Brain microvascular endothelial cell (primary cell): ENCODE data around the gene SMAD5.

Experiments used
- DNase-seq: peaks from one replicate; pipeline ENCODE4 v3.0.0-alpha.2; 2020
- H3K27ac ChIP-seq: fragments of 250-450 bp; sonication (Bioruptor Pico); 2 replicates; pipeline ENCODE4 v1.5.1; 2020; ENCODE audit warnings: mild to moderate bottlenecking, moderate library complexity
- H3K27me3 ChIP-seq: fragments of 250-450 bp; sonication (Bioruptor Pico); replicated peaks from 2 replicates; pipeline ENCODE4 v1.5.1; 2020; ENCODE audit warnings: mild to moderate bottlenecking
- H3K36me3 ChIP-seq: fragments of 250-450 bp; sonication (Bioruptor Pico); replicated peaks from 2 replicates; pipeline ENCODE4 v1.5.1; 2020; ENCODE audit warnings: mild to moderate bottlenecking
- H3K4me3 ChIP-seq: 2 replicates; pipeline ENCODE4 v1.5.1; 2011; ENCODE audit warnings: low read depth, mild to moderate bottlenecking, control low read depth, low read length, moderate library complexity
- in situ Hi-C: cut with HindIII; loops from 2 replicates; pipeline ENCODE4 v1.10.0; 2017; ENCODE audit warnings: low sequenced_read_pairs, low pct_ligation_motif_present
- TF ChIP-seq, protein P1 (sequence below): IDR thresholded peaks from 2 replicates; pipeline ENCODE4 v1.5.1; 2011; ENCODE audit warnings: low read depth, mild to moderate bottlenecking, moderate library complexity, low read length, control low read depth, inconsistent platforms; ENCODE audit errors: missing control alignments

The SMAD5 gene

DNA sequence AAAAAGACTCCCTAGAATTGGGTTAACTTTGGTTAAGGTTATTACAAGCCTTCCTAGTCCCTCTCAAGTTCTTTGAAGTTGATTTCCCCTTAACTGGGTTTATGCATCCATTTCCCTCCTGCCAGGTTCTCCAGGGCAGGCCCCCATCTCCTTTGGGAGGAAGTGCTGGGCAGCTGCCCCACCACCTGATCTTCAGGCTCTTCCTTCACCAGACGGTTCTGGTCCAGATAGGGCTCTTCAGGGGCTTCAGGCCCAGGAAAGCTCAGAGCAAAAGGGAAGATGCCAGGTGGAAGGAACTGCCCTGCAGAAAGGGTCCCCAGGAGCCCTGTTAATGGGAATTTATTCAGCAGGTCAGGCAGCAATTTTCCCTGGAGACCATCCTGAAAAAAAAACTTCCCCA lies 58.3 kb downstream of the SMAD5 start:
- no peak for DNase-seq
- Histone ChIP-seq H3K4me3 (no peak overlapping the region), H3K27ac (no peak overlapping the region), H3K36me3 (no peaks in the 10 kb centered on the region), H3K27me3 (peaks cover 33% of the 10 kb centered on the region)
- TF ChIP-seq, protein P1, sequence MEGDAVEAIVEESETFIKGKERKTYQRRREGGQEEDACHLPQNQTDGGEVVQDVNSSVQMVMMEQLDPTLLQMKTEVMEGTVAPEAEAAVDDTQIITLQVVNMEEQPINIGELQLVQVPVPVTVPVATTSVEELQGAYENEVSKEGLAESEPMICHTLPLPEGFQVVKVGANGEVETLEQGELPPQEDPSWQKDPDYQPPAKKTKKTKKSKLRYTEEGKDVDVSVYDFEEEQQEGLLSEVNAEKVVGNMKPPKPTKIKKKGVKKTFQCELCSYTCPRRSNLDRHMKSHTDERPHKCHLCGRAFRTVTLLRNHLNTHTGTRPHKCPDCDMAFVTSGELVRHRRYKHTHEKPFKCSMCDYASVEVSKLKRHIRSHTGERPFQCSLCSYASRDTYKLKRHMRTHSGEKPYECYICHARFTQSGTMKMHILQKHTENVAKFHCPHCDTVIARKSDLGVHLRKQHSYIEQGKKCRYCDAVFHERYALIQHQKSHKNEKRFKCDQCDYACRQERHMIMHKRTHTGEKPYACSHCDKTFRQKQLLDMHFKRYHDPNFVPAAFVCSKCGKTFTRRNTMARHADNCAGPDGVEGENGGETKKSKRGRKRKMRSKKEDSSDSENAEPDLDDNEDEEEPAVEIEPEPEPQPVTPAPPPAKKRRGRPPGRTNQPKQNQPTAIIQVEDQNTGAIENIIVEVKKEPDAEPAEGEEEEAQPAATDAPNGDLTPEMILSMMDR: no peak
- in situ Hi-C loops: loop anchor here (25.0 kb wide), 1 partner anchor 304 kb away; the partner anchor contains the start of gene IL9

DNA sequence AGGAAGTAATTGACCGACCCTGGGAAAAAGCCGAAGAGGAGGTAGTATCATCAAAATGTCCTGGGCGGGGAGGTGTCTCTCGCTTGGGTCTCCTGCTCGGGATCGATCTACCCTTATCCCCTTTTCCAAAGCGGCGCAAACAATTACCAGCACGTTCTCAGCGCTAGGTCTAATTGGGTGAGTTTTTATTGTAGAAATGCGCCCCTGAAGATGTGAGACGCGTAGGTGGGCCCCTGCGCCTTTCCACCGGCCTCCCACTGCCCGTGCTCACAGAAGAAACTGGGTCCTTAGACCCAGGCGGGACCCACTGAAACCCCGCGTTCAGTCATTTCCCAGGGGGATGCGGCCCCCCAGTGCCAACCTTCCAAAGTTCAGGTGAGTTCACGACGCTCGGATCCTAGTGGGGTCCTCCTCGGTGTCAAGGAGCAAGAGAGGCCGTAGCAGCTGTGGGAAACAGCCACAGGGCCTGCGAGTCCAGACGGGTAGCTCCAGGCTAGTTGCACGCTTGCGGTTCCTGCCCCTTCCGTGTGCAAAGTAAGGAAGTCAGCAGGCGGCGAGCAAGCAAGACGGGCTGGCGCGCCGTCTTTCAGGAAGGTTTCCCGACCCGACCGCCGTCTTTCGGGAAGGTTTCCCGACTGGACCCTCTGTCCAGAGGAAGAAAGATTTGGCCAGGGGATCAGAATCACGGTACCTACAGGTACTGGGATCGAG lies 58.8 kb downstream of the SMAD5 start:
- no peak for DNase-seq
- TF ChIP-seq, protein P1: no peak
- peaks cover 33% of the 10 kb centered on the region for H3K27me3 ChIP-seq
- H3K27ac ChIP-seq: no peak overlapping the region
- in situ Hi-C loops: loop anchor here (25.0 kb wide), 1 partner anchor 304 kb away; the partner anchor contains the start of gene IL9
- no peaks in the 10 kb centered on the region for H3K36me3 ChIP-seq
- H3K4me3 ChIP-seq: peak overlapping the region; percentile 37

DNA sequence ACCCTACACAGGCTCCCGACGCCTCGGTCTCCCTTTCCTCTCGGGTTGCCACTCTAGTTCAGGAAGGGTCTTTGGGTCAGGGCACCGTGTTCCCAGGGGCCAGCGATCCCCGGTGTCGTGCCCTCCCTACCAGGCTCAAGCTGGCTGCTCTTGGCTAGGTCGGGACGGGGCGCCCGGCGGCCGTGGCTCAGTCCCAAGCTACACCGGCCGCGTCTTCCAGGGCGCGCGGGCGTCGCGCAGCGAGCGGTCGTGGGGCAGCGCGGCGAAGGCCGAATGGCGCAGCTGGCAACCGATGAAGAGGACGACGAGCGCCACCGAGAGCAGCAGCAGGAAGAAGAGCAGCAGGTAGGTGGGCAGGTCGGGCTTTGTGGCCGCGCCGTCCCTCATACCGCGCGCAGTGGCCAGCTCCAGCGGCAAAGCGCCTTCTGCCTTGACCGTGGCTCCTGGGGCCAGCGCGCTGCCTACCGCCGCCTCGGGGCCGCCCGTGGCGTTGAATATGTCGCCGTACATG lies 59.4 kb downstream of the SMAD5 start:
- in situ Hi-C loops: loop anchor here (25.0 kb wide), 1 partner anchor 305 kb away; the partner anchor contains the start of gene IL9
- H3K4me3 ChIP-seq: peak overlapping the region; percentile 37
- H3K36me3 ChIP-seq: no peaks in the 10 kb centered on the region
- no peak overlapping the region for H3K27ac ChIP-seq
- H3K27me3 ChIP-seq: peaks cover 33% of the 10 kb centered on the region
- TF ChIP-seq, protein P1: no peak
- no peak for DNase-seq

DNA sequence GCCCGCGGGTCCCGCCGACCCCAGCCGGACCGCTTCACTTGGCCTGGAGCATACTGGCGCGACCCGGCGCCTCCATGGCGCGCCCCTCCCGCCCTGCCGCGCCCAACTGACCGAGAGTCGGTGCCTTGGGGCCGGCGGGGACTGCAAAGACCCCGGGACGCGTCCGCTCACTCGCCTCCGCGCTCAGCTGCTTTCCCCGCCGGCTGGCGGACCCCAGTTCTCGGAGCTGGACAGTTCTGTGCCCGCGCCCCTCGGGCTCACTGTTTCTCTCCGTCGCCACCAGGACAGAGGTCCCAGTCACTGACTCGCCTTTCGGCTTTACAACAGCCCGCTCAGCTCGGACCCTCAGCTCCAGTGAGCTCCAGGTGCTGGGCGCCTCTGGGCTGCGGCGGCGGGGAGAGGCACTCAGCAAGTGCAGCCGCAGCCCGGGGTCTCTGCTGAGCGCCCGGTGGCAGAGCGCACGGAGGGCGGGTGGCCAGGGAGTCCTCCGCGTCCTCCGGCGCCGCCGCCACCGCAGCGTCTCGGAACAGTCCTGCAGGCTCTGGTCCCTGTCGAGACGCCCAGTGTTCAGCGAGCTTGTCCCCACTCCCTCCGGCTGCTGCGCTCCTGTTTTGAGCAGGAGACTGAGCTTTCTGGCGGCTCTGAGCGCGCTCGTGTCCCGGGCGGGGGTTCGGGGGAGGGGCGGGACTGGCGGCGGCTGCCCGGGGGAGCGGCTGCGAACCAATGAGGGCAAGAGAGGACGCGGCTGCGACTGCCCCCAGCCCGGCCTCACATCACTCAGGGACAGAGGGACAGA lies 60.1 kb downstream of the SMAD5 start, which contains the start of gene SMIM32:
TSS of gene SMIM32 (minus strand) at position 637 of the 796 bp plus-strand sequence. CDS start 638 bp downstream, outside the sequence.
- no peak within 1 kb of the TSS for H3K27ac ChIP-seq
- TF ChIP-seq, protein P1: no peak
- peaks cover 33% of the 10 kb centered on the region for H3K27me3 ChIP-seq
- DNase-seq: no peak
- in situ Hi-C loops: loop anchor here (25.0 kb wide), 1 partner anchor 305 kb away; the partner anchor contains the start of gene IL9
- peak within 1 kb of the TSS; percentile 37 for H3K4me3 ChIP-seq
- H3K36me3 ChIP-seq: no peaks in the 10 kb centered on the region

DNA sequence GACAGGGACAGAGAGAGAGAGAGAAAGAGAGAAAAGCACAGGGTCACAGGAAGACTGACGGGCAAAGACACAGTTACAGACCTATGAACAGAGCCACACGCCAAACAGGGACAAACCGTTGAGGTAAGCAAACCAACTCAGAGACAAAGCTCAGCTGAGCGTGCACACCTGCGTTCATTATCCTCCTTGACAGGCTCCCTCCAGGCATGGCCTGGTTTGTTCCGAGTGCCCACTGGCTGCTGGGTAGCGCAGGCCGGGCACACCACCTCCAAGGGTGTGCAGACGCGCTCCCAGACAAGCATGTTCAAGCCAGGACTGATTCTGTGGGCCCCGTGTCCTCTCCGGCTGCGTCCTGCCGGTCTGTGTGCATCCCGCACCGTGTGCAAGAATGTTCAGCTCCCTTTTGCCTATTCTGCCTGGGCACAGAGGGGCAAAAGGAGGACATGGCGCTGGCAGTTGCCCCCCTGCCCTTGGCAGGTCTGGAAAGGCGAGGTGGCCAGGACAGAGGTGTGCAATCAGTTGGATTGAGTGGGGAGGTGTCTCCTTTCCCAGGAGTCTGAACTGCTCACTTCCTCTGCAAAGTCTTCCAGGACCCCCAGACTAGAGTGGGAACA lies 60.8 kb downstream of the SMAD5 start:
- in situ Hi-C loops: loop anchor here (25.0 kb wide), 1 partner anchor 306 kb away; the partner anchor contains the start of gene IL9
- peaks cover 33% of the 10 kb centered on the region for H3K27me3 ChIP-seq
- H3K36me3 ChIP-seq: no peaks in the 10 kb centered on the region
- TF ChIP-seq, protein P1: no peak
- H3K27ac ChIP-seq: no peak overlapping the region
- no peak overlapping the region for H3K4me3 ChIP-seq
- DNase-seq: no peak
